Hematopoietic multipotent progenitor cell treated with erythropoietin and hydrocortisone succinate and interleukin-3 and kit ligand, for 4 days (in vitro differentiated cells): ENCODE data around the gene RGL1.

Experiments
- DNase-seq: peaks from one replicate; pipeline ENCODE4 v3.0.0-alpha.2; 2015

Gene RGL1

DNA sequence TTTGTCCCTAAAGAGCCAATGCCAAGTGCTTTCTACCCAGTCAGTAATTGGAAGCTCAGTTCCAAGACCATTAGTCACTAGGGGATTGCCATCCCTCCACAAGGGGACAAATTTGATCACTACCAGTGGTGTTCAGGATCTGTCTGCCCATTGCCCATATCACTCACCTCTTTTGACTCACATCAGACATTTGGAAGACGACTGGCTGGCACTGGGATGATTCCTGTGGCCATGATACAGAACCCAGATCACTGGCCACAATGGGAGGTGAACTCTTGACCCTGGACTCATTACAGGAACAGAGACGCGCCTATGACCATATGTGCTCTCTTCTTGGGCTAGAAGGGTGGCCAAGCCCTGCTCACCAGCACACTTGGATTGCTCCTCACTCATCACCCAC is 161.6 kb downstream of the RGL1 start:
- no peak for DNase-seq

DNA sequence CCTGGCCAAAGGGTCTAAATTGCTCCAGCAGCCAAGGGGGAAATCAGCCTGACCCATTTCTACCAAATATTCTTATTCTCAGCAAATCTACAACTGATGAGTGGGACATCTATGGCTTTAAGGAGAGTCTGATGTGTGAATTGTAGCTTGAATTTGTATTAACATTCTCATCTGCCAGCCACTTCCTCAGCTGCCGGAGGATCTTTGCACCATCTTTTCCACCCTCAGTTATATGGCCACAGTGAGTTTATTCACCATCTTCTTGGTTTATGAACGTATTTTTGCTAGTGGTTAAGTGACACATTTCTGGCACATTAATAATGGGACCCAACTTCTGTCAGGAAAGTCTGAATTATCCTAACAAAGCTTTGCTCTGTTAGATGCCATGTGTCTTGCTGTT is 163.0 kb downstream of the RGL1 start:
- DNase-seq = no peak

DNA sequence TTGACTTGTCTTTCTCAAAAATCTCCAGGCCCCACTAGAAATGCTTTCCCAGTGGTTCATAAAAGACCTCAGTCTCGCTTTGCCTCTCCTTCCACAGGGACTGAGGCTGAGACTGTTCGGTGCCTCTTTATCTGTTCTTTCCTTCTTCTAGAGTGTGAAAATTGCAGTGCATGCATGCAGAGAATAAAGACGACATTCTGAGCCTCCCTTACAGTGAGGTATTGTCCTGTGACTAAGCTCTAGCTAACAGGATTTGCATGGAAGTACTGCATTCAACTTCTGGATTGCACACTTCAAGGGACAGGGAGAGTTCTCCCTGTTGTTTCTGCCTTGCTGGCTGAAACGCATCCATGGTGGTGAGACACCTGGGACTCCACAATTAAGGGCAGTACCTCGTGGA is 163.5 kb downstream of the RGL1 start:
- no peak for DNase-seq

DNA sequence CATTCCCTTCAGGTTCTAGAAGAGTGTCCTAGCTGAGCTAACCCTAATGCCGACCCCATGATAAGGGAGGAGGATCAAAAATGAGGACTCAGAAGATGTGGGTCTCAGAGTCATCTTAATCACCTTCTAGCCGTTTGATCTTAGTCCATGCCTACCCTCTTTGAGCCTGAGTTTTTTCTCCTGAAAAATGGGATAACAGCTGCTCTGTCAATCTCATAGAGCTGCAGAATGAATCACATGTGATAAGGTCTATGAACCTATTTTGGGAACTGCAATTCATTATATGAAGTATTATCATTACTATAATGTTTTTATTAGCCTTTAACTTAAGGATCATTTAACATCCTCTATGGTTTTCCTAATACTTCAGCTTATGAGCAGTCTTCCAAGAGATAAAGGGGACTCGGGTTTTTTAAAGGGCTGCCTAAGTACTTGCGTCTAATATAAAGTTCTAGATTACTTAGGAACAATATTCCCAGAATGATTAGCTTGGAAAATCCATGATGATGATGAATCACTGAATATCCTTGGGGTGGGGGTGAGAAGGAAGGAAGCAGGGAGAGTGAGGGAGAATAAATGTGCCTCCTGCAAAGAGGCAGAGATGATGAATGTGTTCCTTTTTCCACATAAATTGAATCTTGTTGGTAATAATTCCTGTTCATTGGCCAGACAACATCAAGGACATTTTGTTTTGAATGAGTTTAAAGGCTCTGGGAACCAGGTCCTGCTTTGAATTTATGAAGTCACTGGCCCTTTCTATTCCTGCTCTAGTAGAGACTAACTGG is 165.8 kb downstream of the RGL1 start:
- DNase-seq = no peak

DNA sequence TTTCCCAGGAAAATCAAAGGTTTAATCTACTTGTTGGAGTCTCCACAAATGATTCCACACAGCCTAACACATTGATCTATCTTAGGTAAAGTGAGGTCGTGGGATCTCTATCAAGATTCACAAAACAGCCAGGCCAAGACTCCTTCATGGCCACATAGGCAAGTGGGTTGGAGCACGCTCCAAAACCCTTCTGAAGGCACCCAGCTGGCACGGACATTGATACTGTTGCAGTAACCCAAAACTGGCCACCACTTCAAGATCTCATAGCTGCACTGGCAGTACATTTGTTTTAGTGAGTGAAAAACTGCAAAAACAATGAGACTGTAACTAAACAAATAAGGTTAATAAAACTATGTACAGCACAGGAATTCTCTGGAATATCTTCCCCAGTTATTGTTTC is 170.7 kb downstream of the RGL1 start:
- DNase-seq = no peak

DNA sequence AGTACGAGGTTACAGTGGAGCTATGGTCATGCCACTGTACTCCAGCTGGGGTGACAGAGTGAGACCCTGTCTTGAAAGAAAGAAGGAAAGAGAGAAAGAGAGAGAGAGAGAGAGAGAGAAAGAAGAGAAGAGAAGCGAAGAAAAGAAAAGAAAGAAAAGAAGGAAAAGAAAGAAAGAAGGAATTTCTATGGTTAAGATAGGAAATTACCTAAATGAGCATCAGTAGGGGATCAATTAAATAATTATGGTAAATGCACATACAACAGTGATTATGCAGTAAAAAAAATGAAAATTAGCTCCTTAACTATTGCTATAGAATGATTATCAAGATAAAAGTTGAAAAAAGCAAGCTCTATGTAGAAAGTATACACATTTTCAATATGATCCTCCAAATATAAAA is 172.8 kb downstream of the RGL1 start:
- DNase-seq = no peak
